Neural crest cell (in vitro differentiated cells): ENCODE data around the gene SMCO4. TPM values are rescaled to one million over a fixed set of nuclear protein-coding genes. Genes with fewer than 3 reads are reported as not detected.

Source experiments
- DNase-seq: peaks from one replicate; pipeline ENCODE4 v3.0.0; 2021; ENCODE audit warnings: low read depth, mixed read lengths, low spot score
- H3K27ac Mint-ChIP-seq: one replicate; pipeline ENCODE4 v1.8.0; 2021; ENCODE audit warnings: mild to moderate bottlenecking, mixed read lengths; ENCODE audit not compliant: unreplicated experiment
- H3K27me3 Mint-ChIP-seq: 2 replicates; pipeline ENCODE4 v1.8.0; 2021; ENCODE audit warnings: low read depth, mild to moderate bottlenecking, mixed read lengths
- H3K36me3 Mint-ChIP-seq: 2 replicates; pipeline ENCODE4 v1.8.0; 2021; ENCODE audit warnings: low read depth, mild to moderate bottlenecking, mixed read lengths
- H3K4me1 Mint-ChIP-seq: 2 replicates; pipeline ENCODE4 v1.8.0; 2021; ENCODE audit warnings: mixed read lengths
- H3K4me3 Mint-ChIP-seq: one replicate; pipeline ENCODE4 v1.8.0; 2021; ENCODE audit warnings: mild to moderate bottlenecking, mixed read lengths
- H3K9me3 Mint-ChIP-seq: 2 replicates; pipeline ENCODE4 v1.8.0; 2021; ENCODE audit warnings: mixed read lengths
- total RNA-seq: library from RNA; stranded (reverse); gene quantifications from 2 replicates; pipeline ENCODE4 v1.2.1, GENCODE V29; 2021
- TF ChIP-seq, protein P1 (sequence below): fragments of 200-600 bp; sonication (generic); conservative IDR thresholded peaks from 2 replicates; pipeline ENCODE4 v1.5.0; 2021; ENCODE audit warnings: antibody characterized with exemption, mild to moderate bottlenecking

Gene SMCO4
- total RNA-seq, 1 donor from 2014 or later = 23.1 TPM

DNA sequence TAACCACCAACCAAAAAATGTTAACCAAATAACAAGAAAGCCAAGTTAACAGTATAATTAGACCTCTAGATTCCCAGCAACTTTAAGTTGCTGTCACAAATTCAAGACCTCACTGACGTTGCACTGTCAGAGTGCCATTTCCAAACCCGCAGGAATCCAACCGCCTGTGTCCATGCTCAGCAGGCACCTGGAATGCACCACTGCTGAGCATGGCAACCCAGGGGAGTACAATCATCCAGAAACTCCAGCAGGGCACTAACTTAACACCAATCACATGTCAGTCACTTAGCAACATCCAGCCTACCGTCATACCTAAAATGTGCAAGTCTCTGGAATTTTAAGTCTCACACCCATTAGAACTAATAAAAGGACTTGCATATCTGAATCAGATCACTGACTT lies 48.8 kb downstream of the SMCO4 start:
- DNase-seq = no peak
- TF ChIP-seq, protein P1, sequence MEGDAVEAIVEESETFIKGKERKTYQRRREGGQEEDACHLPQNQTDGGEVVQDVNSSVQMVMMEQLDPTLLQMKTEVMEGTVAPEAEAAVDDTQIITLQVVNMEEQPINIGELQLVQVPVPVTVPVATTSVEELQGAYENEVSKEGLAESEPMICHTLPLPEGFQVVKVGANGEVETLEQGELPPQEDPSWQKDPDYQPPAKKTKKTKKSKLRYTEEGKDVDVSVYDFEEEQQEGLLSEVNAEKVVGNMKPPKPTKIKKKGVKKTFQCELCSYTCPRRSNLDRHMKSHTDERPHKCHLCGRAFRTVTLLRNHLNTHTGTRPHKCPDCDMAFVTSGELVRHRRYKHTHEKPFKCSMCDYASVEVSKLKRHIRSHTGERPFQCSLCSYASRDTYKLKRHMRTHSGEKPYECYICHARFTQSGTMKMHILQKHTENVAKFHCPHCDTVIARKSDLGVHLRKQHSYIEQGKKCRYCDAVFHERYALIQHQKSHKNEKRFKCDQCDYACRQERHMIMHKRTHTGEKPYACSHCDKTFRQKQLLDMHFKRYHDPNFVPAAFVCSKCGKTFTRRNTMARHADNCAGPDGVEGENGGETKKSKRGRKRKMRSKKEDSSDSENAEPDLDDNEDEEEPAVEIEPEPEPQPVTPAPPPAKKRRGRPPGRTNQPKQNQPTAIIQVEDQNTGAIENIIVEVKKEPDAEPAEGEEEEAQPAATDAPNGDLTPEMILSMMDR = no peak
- Mint-ChIP-seq H3K9me3 (no peaks in the 10 kb centered on the region), H3K27me3 (no peaks in the 10 kb centered on the region), H3K4me3 (no peak overlapping the region), H3K27ac (no peak overlapping the region), H3K4me1 (peaks cover 19% of the 10 kb centered on the region), H3K36me3 (peaks cover 14% of the 10 kb centered on the region)

DNA sequence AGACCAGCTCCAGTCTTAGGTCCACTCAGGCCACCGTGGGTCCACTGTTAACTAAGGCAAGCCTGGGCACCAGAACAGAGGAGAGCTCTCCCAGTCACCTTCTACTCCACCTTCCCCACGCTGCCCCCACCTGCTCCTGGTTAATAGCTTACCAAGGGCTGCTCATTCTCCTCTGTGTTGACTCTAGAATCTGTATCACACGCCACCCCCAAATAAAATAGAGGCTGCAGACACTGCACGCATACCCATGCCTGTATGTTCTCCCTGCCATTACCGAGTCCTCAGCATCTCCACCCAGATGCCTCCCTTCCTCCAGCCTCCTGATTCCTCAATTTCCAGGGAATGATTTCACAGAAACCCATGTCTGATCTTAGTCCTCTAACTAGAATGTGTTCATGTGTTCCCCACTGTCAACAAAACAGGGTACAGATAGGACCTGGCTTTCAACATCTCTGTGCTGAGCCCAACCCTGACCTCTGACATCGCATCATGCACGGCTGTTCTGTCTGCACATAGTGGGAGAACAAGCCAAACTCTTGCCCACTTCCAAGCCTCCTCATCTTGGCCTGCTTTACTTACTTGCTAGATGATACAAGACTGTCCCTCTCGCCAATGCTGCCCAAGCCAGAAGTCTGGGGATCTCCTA lies 49.8 kb downstream of the SMCO4 start:
- TF ChIP-seq, protein P1 = no peak
- DNase-seq = no peak
- no peaks in the 10 kb centered on the region for H3K27me3 Mint-ChIP-seq
- H3K4me1 Mint-ChIP-seq = peaks cover 13% of the 10 kb centered on the region
- H3K36me3 Mint-ChIP-seq = peaks cover 14% of the 10 kb centered on the region
- no peak overlapping the region for H3K4me3 Mint-ChIP-seq
- H3K27ac Mint-ChIP-seq = no peak overlapping the region
- no peaks in the 10 kb centered on the region for H3K9me3 Mint-ChIP-seq

DNA sequence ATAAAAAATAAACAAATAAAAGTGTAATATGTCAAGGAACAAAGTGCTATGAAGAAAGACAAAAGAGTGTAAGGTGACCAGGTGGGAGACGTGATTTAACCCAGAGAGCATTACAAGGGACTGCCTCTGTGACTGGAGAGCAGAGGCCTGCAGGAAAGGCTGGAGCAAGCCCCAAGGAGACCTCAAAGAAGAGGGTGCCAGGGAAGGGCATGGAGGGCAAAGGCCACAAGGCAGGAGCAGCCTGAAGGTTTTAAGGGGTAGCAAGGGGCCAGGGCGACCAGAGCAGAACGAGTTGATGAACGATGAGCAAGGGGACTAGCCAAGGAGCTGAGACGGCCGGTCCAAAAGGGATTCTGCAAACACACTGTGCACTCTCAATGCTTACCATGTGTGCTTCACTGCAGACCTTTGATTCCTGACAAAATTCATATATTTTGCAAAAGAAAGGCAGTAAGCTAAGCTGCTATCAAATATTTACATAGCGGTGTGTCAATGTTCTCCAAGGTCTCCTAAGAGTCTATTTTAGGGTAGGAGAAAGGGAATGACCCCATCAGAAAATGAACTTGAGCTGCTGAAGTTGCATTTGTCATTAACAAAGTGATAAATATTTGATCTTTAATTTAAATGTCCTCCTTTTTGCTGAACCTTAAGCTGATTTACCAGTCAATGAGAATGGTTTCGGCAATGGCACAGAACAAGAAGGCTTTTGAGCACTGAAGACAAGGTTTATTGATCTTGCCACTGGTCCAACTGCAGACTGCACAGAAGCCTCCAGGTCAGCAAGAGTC lies 50.5 kb downstream of the SMCO4 start:
- Mint-ChIP-seq H3K9me3 (no peaks in the 10 kb centered on the region), H3K27ac (no peak overlapping the region), H3K27me3 (no peaks in the 10 kb centered on the region), H3K4me3 (no peak overlapping the region), H3K4me1 (peaks cover 13% of the 10 kb centered on the region), H3K36me3 (peaks cover 14% of the 10 kb centered on the region)
- no peak for DNase-seq
- TF ChIP-seq, protein P1 = no peak

DNA sequence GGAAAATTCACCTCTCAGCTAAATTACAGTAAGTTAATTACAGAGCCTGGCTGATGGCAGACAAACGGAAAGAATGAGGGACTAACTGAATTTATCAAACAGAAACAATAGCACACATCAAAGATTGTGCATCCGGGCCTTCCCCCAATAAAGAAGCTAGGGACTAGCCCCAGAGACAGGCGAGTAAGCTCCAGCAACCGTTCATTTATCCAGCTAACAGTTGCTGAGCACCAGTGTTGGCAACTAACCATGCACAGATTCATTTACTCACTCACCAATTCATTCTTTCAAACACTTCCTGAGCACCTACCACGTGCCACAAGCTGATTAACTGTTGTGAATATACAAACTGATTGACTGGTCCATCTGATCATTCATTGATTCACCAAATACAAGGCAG lies 51.2 kb downstream of the SMCO4 start:
- Mint-ChIP-seq H3K9me3 (no peaks in the 10 kb centered on the region), H3K4me1 (peaks cover 13% of the 10 kb centered on the region), H3K4me3 (no peak overlapping the region), H3K36me3 (peaks cover 14% of the 10 kb centered on the region), H3K27ac (no peak overlapping the region), H3K27me3 (no peaks in the 10 kb centered on the region)
- no peak for DNase-seq
- TF ChIP-seq, protein P1 = no peak

DNA sequence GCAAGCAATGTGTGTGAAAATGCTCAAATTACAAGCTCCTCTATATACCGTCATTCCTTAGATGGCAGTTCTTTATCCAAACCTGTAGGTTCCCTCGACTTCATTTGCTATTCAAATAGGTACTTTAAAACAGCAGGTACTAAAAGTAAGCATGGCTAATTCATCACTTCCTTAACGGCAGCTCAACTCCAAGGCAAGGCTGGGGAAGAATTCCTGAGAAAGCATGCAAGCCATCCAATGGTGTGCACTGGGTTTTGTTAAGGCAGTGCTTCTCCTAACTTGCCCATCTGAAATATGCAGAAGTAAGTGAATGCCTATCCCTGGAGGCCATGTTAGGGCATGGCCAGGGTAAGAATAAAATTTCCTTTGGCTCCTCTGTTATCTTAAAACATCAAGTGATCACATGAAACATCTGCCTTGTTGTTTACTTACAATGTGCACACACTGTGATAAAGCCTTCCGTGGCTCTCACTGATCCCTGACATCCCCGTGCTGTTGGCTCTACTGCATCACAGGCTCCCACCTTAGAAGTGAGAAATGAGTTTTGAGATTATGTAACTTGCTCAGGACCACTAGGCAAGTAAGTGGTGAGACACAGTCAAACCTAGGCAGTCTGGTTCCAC lies 52.1 kb downstream of the SMCO4 start:
- Mint-ChIP-seq H3K27me3 (no peaks in the 10 kb centered on the region), H3K9me3 (no peaks in the 10 kb centered on the region), H3K27ac (no peak overlapping the region), H3K36me3 (peaks cover 13% of the 10 kb centered on the region), H3K4me3 (no peak overlapping the region), H3K4me1 (peaks cover 13% of the 10 kb centered on the region)
- TF ChIP-seq, protein P1 = no peak
- DNase-seq = no peak
